ENCODE results near the gene PRDM5.

PRDM5 gene

DNA sequence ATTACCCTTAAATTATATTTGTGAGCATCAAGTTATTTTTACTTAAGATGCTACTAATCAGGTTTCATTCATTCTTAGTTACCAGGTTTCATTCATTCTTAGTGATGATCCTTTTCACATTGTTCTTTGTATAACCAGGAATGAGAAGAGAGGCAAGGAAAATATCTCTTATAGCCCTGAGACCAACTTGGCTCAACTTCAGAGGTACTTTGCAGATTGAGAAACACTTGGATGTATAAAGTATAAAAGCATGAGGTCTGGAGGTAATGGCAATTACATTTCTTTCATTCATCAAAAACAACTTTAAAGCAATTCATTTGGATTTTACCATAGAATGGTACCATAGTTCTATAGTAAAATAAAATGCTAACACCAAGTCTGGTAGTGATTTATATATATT, 231.0 kb downstream of the PRDM5 start:
- no peak for DNase-seq (ENCODE audit: extremely low spot score)
- POLR2A ChIA-PET, result no interaction called here
- TF ChIP-seq, protein P1, sequence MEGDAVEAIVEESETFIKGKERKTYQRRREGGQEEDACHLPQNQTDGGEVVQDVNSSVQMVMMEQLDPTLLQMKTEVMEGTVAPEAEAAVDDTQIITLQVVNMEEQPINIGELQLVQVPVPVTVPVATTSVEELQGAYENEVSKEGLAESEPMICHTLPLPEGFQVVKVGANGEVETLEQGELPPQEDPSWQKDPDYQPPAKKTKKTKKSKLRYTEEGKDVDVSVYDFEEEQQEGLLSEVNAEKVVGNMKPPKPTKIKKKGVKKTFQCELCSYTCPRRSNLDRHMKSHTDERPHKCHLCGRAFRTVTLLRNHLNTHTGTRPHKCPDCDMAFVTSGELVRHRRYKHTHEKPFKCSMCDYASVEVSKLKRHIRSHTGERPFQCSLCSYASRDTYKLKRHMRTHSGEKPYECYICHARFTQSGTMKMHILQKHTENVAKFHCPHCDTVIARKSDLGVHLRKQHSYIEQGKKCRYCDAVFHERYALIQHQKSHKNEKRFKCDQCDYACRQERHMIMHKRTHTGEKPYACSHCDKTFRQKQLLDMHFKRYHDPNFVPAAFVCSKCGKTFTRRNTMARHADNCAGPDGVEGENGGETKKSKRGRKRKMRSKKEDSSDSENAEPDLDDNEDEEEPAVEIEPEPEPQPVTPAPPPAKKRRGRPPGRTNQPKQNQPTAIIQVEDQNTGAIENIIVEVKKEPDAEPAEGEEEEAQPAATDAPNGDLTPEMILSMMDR (IDR thresholded peaks at IDR 0.05; ENCODE audit: control extremely low read depth, extremely low read depth, low read depth, missing control alignments), result no peak
- CTCF ChIA-PET, result no interaction called here

DNA sequence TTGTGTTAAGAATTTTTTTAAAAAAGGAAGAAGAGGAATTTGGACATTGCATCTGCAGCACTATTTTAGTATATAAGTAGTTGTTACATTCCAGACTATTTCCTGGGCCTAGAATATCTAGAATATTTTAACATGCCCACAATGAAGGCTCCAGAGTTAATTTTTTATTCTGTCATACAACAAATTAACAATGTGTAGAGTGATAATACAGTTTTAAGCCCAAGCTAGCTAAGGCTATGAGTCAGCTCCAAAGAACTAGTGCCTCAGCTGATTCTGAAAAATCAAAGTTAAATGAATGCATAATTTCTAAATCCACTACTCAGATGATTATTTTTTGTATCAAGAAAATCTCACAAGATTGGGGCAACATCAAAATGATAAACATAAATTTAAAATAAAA, 231.4 kb downstream of the PRDM5 start:
- POLR2A ChIA-PET, result no interaction called here
- DNase-seq (ENCODE audit: extremely low spot score), result no peak
- TF ChIP-seq, protein P1 (IDR thresholded peaks at IDR 0.05; ENCODE audit: control extremely low read depth, extremely low read depth, low read depth, missing control alignments), result no peak
- CTCF ChIA-PET, result no interaction called here

DNA sequence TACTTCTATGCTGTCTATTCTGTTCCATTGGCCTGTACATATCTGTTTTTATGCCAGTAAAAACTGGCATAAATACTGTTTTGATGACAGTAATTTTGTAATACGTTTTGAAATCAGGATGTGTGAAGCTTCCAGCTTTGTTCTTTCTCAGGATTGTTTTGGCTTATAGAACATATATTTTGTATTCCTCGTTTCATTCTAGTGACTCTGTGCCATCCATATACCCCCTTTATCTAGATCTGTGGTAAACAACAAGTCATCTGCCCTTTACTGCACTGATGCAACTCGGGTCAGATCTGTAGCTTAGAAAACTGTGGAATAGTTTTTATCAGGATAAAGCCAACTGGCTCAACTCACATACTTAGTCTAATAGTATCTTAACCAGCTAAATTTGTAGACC, 233.7 kb downstream of the PRDM5 start:
- TF ChIP-seq, protein P1 (IDR thresholded peaks at IDR 0.05; ENCODE audit: control extremely low read depth, extremely low read depth, low read depth, missing control alignments), result no peak
- POLR2A ChIA-PET, result no interaction called here
- CTCF ChIA-PET, result interaction anchor here (1.2 kb wide), 1 partner anchor 1066 kb away, joined by 3 read pairs; no protein-coding TSS in a partner anchor
- DNase-seq (ENCODE audit: extremely low spot score), result no peak

DNA sequence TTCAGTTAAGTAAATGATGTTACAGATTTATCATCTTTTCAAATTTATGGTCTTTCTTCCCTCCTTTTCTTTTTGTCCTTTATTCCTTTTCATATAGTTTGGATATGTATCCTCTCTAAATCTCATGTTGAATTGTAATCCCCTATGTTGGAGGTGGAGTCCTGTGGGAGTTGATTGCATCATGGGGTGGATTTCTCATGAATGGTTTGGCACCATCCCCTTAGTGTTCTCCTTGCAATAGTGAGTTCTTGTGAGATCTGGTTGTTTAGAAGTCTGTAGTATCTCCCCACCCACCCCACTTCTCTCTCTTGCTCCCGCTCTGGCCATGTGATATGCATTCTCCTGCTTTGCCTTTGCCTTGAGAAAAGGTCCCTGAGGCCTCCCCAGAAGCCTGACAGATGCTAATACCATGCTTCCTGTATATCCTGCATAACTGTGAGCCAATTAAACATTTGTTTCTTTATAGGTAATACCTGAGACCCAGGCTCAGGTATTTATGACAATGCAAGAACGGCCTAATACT, 236.7 kb downstream of the PRDM5 start:
- DNase-seq (ENCODE audit: extremely low spot score), result no peak
- POLR2A ChIA-PET, result no interaction called here
- TF ChIP-seq, protein P1 (IDR thresholded peaks at IDR 0.05; ENCODE audit: control extremely low read depth, extremely low read depth, low read depth, missing control alignments), result no peak
- CTCF ChIA-PET, result interaction anchor here (1.1 kb wide), 1 partner anchor 10 kb away, joined by 3 read pairs; no protein-coding TSS in a partner anchor

DNA sequence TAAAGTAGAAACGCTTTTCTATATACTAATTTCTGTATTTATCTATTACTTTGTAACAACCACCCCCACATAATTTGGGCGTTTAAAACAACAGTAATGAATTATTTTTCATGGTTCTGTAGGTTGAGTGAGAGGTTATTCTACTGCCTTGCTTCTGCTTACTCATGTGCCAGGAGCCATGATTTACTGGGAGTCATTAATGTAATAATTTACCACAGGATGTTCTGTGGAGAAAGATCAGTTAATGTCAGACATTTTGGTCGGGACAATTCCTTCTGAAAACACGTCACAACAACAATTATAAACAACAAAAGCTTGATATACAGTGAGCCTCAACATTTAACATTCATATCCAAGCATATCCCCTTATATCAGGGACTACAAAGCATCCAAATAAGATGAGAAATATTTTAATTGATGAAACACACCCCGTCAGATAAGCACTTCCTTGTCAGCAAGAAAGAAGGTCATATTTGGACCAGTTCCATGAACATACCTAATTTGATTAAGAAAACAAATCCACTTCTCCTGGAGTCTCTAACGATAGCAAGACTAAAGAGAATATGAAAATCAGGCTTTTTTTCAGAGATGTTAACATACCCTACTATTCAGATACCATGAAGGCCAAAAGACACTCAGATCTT, 238.5 kb downstream of the PRDM5 start:
- CTCF ChIA-PET, result interaction anchor here (0.8 kb wide), 1 partner anchor 34 kb away, joined by 4 read pairs; no protein-coding TSS in a partner anchor
- TF ChIP-seq, protein P1 (IDR thresholded peaks at IDR 0.05; ENCODE audit: control extremely low read depth, extremely low read depth, low read depth, missing control alignments), result no peak
- DNase-seq (ENCODE audit: extremely low spot score), result no peak

DNA sequence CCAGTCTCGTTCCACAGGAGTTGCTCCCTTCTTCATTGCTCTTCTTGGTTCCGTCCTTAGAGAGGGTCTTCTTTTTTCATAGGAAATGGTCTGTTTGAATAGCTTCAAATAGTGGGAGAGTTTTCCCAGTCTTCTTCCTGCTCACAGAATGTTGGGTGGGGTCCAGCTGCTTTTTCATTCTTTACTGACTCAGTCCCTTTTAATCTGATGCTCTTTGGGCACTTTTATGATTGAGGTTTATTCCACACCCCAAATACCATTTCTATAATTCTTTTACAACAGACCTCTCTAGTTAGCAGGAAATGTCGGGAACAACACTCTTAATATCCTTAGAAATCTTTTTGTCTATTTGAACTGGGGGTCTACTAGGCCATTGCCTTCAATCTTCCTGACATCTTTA, 239.5 kb downstream of the PRDM5 start:
- TF ChIP-seq, protein P1 (IDR thresholded peaks at IDR 0.05; ENCODE audit: control extremely low read depth, extremely low read depth, low read depth, missing control alignments), result no peak
- ChIA-PET POLR2A (no interaction called here), CTCF (interaction anchor here (0.8 kb wide), 1 partner anchor 35 kb away, joined by 4 read pairs; no protein-coding TSS in a partner anchor)
- DNase-seq (ENCODE audit: extremely low spot score), result no peak

More for the DNA sequence above, 238.5 kb downstream of the PRDM5 start:
- POLR2A ChIA-PET, result no interaction called here

Data from GM10248 (cell line).